Panc1 (cell line): ENCODE results near the gene BPIFA3. TPM values are rescaled to one million over a fixed set of nuclear protein-coding genes. Genes with fewer than 3 reads are reported as not detected.

Experiments used
- ATAC-seq: fragments of 200-7000 bp; cut with Tn5 transposase; 2 replicates; pipeline ENCODE4 v1.9.1; 2020; ENCODE audit warnings: mild to moderate bottlenecking, moderate library complexity
- BruUV-seq: library from RNA; stranded (reverse); fragments of 400-500 nt; replicated peaks from 2 replicates; lab custom pipeline; 2021; lab: Mats Ljungman, UMichigan
- CTCF ChIA-PET: fragments of 300-600 bp; sonication (Branson Sonifier 250); formaldehyde crosslinking; loops from one replicate; lab custom pipeline; 2022; ENCODE audit warnings: antibody characterized with exemption; lab: Charles Lee
- POLR2A ChIA-PET: fragments of 300-600 bp; sonication (Branson Sonifier 250); formaldehyde crosslinking; loops from one replicate; lab custom pipeline; 2022; ENCODE audit warnings: antibody characterized with exemption; lab: Charles Lee
- DNase-seq: peaks from one replicate; pipeline ENCODE4 v3.0.0-alpha.2; 2010; ENCODE audit warnings: low read depth, low spot score
- H3K27ac ChIP-seq: 2 replicates; pipeline ENCODE4 v1.5.1; 2011; ENCODE audit warnings: mild to moderate bottlenecking, low read length, inconsistent platforms
- H3K27me3 ChIP-seq: fragments of 200-500 bp; sonication (Bioruptor generic); 2 replicates; pipeline ENCODE4 v1.6.0; 2014; ENCODE audit warnings: low read length, inconsistent platforms; ENCODE audit not compliant: control insufficient read depth, insufficient read depth
- H3K36me3 ChIP-seq: fragments of 200-500 bp; sonication (Bioruptor generic); 2 replicates; pipeline ENCODE4 v1.5.1; 2014; ENCODE audit warnings: inconsistent platforms, mild to moderate bottlenecking, low read length, moderate library complexity; ENCODE audit not compliant: control insufficient read depth, insufficient read depth
- H3K4me1 ChIP-seq: 2 replicates; pipeline ENCODE4 v1.5.1; 2011; ENCODE audit warnings: inconsistent platforms, mild to moderate bottlenecking, low read length, moderate library complexity; ENCODE audit not compliant: control insufficient read depth, insufficient read depth
- H3K4me3 ChIP-seq, 2 experiments: 2 replicates each; pipeline ENCODE4 v1.5.1; 2011 to 2012; ENCODE audit warnings: low read depth in 2 of 2, low read length in 2 of 2, mild to moderate bottlenecking in 2 of 2, inconsistent platforms in 1 of 2, moderate library complexity in 1 of 2
- H3K9me3 ChIP-seq: fragments of 200-500 bp; sonication (Bioruptor generic); 2 replicates; pipeline ENCODE4 v1.5.1; 2014; ENCODE audit warnings: low read depth, mild to moderate bottlenecking, inconsistent platforms, low read length, moderate library complexity; ENCODE audit not compliant: control insufficient read depth, insufficient read depth
- CTCF ChIP-seq: fragments of 450-650 bp; IDR thresholded peaks from 2 replicates; pipeline ENCODE4 v1.5.1; 2017; ENCODE audit warnings: mild to moderate bottlenecking
- POLR2AphosphoS5 ChIP-seq: IDR thresholded peaks from 2 replicates; pipeline ENCODE4 v1.6.1; 2012; ENCODE audit warnings: mild to moderate bottlenecking, low read depth, low read length, moderate library complexity
- REST ChIP-seq, 2 experiments: IDR thresholded peaks; 2 replicates each; pipeline ENCODE4 v1.6.1; 2011 to 2012; ENCODE audit warnings: low read depth in 2 of 2, control low read depth in 1 of 2, low read length in 1 of 2, mild to moderate bottlenecking in 1 of 2, moderate library complexity in 1 of 2; ENCODE audit not compliant: insufficient read depth in 1 of 2
- SIN3A ChIP-seq: IDR thresholded peaks from 2 replicates; pipeline ENCODE4 v1.6.1; 2012; ENCODE audit warnings: low read depth, mild to moderate bottlenecking, low read length, moderate library complexity, borderline replicate concordance; ENCODE audit not compliant: insufficient read depth
- TCF7L2 ChIP-seq: IDR thresholded peaks from 2 replicates; pipeline ENCODE4 v1.6.1; 2011; ENCODE audit warnings: mild to moderate bottlenecking, low read depth, low read length, inconsistent platforms
- in situ Hi-C: cut with HindIII; loops from 2 replicates; pipeline ENCODE4 v1.10.0; 2016; ENCODE audit warnings: low sequenced_read_pairs, low pct_unique_long_range_greater_than_20kb
- intact Hi-C: fragments of 100-400 bp; cut with micrococcal nuclease; formaldehyde crosslinking; loops from one replicate; pipeline ENCODE4 v1.10.0; 2022; ENCODE audit not compliant: unreplicated experiment
- total RNA-seq: library from RNA; stranded (reverse); gene quantifications from one replicate; pipeline ENCODE4 v1.2.1, GENCODE V29; 2021; ENCODE audit not compliant: unreplicated experiment

The BPIFA3 gene
- total RNA-seq, 1 experiment from 2014 or later: not detected

- no peaks in the 10 kb centered on the region for H3K27me3 ChIP-seq
- intact Hi-C loops: no loop called here
- CTCF ChIA-PET: no interaction called here
- in situ Hi-C loops: no loop called here
- no peaks in the 10 kb centered on the region for H3K36me3 ChIP-seq
- POLR2A ChIA-PET: no interaction called here
- BruUV-seq: no TSS peak
- no peaks in the 10 kb centered on the region for H3K4me1 ChIP-seq
- no peaks in the 10 kb centered on the region for H3K9me3 ChIP-seq
- H3K4me3 ChIP-seq: no peak overlapping the region
- TF ChIP-seq SIN3A: no peak
- no peak for TF ChIP-seq TCF7L2
- no peak for TF ChIP-seq CTCF
- no peak for TF ChIP-seq REST (IDR thresholded peaks at IDR 0.05; ENCODE audit: insufficient read depth in 1 of 2, low read depth in 2 of 2, low read length in 1 of 2)
- no peak for TF ChIP-seq POLR2AphosphoS5
- ATAC-seq: no peak
- no peak overlapping the region for H3K27ac ChIP-seq
- DNase-seq: no peak
Observed at GRCh38 chr20:33249456-33249855, 32.3 kb downstream of the BPIFA3 start.

- CTCF ChIA-PET: no interaction called here
- BruUV-seq: no TSS peak
Observed at GRCh38 chr20:33250666-33251065, 33.5 kb downstream of the BPIFA3 start.

More at GRCh38 chr20:33250666-33251065, 33.5 kb downstream of the BPIFA3 start:
- POLR2A ChIA-PET: no interaction called here
- no peak overlapping the region for H3K4me3 ChIP-seq
- TF ChIP-seq CTCF: no peak
- TF ChIP-seq TCF7L2: no peak
- TF ChIP-seq SIN3A: no peak
- TF ChIP-seq REST (IDR thresholded peaks at IDR 0.05; ENCODE audit: insufficient read depth in 1 of 2, low read depth in 2 of 2, low read length in 1 of 2): no peak
- TF ChIP-seq POLR2AphosphoS5: no peak
- no peaks in the 10 kb centered on the region for H3K9me3 ChIP-seq
- intact Hi-C loops: no loop called here
- no peaks in the 10 kb centered on the region for H3K27me3 ChIP-seq
- no peak for DNase-seq
- H3K36me3 ChIP-seq: no peaks in the 10 kb centered on the region
- in situ Hi-C loops: no loop called here
- ATAC-seq: no peak
- no peaks in the 10 kb centered on the region for H3K4me1 ChIP-seq
- H3K27ac ChIP-seq: no peak overlapping the region
